Breast epithelium (tissue), 3 donors: ENCODE measurements around the gene ADARB2.

ENCODE experiments used
- CTCF ChIP-seq, 3 donors: fragments of 450-650 bp; IDR thresholded peaks; one replicate each; pipeline ENCODE4 v1.5.1; 2016 to 2017; ENCODE audit warnings: antibody characterized with exemption in 3 of 3, mild to moderate bottlenecking in 3 of 3, moderate library complexity in 3 of 3
- POLR2A ChIP-seq: fragments of 450-650 bp; IDR thresholded peaks from one replicate; pipeline ENCODE4 v1.6.1; 2016; ENCODE audit warnings: antibody characterized with exemption, mild to moderate bottlenecking, moderate library complexity
- POLR2AphosphoS5 ChIP-seq, 3 donors: sonication (generic); formaldehyde crosslinking; IDR thresholded peaks; one replicate each; pipeline ENCODE4 v1.6.1; 2017; ENCODE audit warnings: antibody characterized with exemption in 3 of 3

GRCh38 chr10:1613511-1613910 is 123.8 kb downstream of the ADARB2 start:
- no peak for TF ChIP-seq POLR2A
- no peak for TF ChIP-seq CTCF (IDR thresholded peaks at IDR 0.05)
- no peak for TF ChIP-seq POLR2AphosphoS5 (IDR thresholded peaks at IDR 0.05)
